NCI-H82 treated with DMSO at 0.1 percent for 48 hours (cell line): ENCODE results near the gene ESD.
A peak's percentile ranks its signal among the peaks of the same experiment; 100 is the strongest.
"Not testable (repeated sequence)": the region's sequence is repeated elsewhere in the genome, so short reads cannot be mapped to it uniquely, and the experiment has no call there.

Experiments
- DNase-seq: peaks from one replicate; lab custom pipeline; 2025; ENCODE audit not compliant: unreplicated experiment; lab: John Stamatoyannopoulos, UW

The ESD gene, protein sequence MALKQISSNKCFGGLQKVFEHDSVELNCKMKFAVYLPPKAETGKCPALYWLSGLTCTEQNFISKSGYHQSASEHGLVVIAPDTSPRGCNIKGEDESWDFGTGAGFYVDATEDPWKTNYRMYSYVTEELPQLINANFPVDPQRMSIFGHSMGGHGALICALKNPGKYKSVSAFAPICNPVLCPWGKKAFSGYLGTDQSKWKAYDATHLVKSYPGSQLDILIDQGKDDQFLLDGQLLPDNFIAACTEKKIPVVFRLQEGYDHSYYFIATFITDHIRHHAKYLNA

DNA sequence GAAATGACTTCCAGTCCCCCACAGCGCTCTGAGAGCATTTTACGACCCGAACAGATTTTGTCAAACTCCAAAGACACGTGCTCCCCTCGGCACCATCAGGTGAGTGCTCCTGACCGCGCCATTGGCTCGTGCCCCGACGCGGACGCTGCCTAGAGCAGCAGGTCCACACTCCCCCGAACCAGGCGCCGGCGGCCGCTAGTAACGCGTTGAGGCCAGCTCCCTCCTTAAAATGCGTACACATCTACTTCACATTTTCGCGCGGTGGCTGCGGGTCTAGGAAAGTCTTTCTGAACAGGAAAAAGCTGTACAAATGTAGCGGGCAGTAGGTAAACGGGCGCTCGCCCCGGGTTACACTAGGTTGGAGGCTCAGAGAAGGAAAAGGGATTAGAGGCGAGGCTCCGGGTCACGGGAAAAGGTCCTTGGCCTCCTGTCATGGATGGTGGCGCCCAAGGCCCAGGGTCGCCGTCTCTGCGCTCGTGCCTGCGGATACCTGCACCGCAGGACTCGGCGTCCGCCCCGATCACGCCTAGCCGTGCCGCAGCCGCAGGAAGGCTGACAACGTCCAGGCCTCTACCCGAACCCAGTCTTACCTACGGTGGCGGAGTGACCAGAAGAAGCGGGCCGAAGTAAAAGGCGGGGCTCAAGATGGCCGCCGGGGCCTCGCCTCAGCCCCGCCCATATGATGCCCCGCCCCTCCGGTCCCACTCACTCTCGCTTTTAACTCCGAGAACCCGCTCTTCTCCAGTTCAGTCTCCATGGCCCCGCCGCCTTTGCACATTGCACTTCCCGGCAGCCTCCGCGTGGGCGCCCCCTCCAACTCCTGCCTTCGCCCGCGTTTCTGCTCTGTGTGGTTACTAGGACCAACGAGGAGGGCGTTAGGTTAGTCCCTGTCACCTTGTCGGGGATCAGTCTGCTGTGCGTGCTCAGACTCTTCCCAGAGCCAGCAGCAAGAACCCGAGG is at the start of gene ESD:
Gene ESD, minus strand, starts transcription at position 647 of the 960 bp plus-strand sequence. CDS start 5,748 bp downstream, outside the sequence.
- DNase-seq = peak; percentile 97

DNA sequence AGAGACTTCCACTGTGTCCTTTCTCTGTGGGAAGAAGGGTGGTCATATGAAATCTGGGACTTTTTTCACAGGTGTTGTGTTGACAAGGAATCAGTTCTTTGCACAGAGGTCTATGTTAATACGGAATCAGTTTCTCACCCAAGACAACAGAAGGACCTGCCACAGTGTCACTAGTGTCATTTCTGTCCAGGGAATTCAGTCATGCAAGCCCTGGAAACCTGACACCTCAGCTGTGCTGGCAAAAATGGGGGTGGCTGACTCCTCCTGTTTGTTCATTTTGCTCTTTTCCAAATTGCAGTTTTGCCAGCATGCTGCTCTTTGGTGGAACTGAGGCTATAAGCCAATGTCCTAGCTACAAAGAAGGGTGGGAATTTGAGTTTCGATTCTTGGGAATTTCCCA is 49.8 kb upstream of the ESD start:
- no peak for DNase-seq

DNA sequence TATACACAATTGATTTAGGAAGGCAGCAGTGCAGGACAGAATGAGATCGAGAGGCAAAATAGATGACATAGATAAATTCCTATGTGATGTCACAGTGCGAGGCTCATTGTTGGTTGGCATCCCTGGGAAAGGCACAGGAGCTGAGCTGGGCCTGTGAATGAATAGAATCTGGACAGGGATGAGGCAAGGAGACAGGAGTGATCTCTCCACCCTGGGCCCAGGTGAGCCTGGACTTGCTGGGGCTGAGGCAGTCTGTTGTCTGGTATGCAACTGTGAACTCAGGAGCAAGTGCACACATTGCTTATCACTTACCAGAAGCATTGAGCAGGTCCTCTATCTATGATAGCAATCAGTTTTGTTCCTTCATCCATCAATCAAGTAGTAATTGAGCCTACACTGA is 48.2 kb upstream of the ESD start:
- no peak for DNase-seq

DNA sequence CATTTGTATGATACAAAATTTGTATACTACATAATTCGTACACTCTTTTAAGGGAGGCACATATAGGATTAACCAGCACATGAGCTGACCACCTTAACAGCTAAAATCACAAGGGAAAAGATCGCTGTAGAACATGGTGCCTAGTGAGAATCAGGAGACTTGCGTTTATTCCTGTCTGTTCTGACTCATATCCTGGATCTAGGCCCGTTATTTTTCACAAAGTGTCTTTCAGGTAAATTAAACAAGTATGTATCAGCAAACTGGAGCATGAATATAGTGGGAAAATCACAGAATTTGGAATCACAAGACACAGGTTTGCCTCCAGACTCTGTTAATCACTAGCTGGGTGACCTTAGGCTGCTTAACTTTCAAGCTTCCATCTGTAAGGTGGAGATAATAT is 47.5 kb upstream of the ESD start:
- DNase-seq = no peak

DNA sequence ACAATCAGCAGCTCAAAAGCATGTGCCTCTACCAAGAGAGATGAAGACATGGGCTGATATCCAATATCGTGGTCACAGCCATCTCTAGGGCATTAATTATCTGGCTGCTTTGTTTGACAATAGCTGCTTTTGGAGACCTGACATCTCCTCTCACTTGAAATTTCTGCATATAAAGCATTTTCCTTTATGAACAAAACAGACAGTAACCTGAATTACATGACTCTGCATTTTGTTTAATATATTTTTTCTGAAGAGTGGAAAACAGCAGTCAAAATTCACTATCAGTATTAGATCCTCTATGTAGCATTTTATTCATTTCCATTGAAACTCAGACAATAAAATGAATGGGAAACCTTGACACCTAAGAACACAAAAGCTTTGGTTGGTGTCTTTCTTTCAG is 42.4 kb upstream of the ESD start:
- no peak for DNase-seq

DNA sequence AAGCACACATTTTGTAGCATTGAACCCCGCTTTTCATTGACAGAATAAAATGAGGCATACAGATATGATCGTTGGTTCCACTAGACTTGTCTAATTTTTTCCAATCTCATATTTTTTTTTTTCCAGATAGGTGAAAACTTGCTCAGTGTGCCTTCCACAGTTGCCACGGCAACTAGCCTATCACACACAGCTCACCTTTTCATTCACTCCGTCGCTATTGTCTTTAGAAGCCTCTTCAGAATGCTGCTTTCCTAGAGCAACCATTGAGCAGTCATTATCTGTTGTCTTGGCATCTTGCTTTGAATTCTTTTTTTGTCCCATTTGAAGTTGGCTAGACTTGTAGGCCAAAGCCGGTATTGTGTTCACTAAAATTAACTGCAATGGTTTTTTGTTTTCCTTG is 37.7 kb upstream of the ESD start:
- no peak for DNase-seq

DNA sequence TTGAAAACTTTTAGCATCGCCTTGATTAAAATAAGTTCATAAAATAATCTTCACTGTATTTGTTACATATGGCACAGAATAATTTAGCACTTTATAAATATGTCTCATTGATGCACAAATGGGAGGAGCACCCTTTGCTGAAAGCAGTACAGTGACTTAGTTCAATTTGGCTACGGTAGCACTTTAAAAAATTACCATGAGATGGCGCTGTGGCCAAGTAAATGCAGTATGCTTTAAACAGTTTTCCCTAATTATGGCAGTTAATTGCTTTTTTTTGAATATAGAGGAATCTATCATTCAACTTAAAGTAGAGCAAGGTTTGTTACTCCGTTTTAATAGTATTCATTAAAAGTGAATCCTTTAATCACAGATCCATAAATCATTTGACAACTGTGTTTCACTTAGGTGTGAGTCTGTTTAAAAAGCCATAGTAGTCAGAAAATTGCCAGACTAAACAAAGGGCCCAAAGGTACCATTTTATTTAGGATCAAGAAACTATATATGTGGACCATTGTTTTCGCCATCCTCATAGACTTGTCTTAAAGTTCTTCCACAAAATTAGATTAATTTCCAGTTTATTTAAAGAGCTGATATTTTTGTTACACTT is 34.7 kb upstream of the ESD start:
- DNase-seq = peak; percentile 51

DNA sequence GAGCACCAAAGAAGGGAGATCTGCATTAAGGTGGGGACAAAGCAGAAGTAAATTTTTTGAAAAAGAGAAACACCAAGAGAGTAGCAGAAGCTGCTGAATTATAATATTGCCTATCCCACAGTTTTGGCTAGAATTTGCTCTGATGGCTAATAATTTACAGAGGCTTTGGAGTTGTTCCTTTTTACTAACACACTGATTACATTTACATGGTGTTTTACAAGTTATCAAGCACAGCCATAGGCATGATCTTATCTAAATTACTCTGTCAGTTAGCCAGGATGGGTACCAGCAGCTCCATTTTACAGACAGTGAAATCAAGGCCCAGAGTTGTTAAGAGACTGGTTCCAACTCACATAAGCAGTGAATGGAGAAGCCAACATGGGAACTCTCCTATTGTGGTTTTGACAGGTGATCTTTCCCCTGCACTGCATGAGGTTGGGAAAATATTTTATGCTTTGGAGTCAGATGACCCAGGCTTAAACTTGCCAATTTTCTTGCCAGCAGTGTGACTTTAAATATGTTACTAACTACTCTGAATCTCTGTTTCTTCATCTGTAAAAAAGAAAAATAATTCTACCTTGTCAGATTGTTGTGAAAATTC is 33.5 kb upstream of the ESD start:
- DNase-seq = no peak

DNA sequence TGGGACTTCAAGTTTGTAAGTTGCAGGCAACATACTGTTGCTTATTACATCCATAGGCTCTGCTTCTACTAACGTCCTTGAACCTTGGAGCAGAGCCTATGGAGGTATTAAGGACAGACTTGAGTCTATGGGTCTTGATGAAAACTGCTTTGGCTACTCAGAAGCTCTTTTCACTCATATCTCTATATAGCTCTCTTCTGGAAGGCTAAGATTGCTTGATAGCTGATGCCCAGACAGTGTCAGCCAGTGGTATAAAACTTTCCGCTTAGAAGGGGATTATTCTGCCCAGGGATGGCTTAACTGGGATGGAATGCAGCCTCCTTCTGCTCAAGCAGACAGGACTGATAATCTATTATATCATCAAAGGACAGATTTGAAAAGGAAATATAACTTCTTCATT is 25.6 kb upstream of the ESD start:
- DNase-seq = peak; percentile 28

DNA sequence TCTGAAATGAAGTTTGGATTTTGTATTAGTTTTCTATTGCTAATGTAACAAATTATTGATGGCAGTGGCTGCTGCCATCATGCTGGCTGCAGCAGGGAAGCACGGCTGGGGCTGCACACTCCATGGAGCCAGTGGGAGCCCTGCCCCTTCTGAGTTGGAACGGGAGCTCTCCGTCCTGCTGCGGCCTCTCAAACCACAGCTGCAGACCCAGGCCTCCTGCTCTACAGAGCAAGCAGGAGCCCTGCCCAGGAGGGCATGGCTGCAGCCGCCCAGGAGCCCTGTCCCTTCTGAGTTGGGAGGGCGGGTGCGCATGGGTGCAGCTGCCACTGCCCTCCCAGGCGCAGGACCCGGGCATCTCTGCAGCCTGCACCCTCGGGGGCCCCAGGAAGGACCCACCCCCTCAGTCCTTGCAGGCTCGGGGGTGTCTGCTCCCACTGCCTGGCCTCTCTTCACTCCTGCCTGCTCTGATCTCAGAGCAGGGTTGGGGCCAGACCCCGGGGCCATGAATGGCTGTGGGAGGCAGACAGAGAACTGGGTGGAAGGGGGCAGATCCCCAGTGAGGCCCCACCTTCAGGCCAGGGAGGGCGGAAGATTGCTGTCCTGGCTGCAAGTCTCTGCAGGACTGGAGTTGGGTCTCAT is 21.0 kb upstream of the ESD start:
- DNase-seq = no peak

DNA sequence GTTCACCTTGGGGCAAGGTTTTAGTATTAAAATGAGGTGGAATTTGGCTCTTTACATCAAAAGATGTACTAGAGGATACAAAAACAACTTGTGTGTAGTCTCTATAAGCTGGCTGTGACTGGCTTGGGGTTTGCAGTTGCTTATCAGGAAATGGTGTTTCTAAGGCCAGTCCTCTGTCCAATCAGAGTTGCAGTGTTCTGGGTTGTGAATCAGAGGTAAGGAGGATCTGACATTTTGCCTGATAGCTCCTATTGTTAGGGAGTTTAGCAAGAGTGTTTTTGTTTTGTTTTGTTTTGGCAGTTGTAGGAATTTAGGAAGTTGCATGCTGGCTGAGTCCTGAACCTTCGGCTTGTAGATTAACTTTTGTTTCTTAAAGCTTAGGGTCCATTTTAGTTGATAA is 20.1 kb upstream of the ESD start:
- no peak for DNase-seq

DNA sequence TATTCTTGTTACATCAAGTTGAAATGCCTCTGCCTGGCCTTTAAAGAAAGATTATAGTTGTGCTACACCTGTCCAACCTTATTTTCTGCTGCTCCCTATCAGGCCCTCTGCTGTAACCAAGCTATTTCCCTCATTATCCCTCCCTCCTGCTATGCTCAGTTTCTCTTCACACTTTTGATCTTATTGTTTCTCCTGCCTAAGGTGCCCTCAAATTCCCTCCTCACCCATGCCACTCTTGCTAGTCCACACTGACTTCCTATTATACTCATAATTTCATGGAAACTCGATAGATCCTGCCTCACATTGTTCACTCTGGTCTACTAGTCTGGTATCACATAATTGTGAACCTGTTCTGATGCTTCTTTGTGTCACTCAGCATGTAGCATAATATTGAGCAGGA is 19.4 kb upstream of the ESD start:
- no peak for DNase-seq

DNA sequence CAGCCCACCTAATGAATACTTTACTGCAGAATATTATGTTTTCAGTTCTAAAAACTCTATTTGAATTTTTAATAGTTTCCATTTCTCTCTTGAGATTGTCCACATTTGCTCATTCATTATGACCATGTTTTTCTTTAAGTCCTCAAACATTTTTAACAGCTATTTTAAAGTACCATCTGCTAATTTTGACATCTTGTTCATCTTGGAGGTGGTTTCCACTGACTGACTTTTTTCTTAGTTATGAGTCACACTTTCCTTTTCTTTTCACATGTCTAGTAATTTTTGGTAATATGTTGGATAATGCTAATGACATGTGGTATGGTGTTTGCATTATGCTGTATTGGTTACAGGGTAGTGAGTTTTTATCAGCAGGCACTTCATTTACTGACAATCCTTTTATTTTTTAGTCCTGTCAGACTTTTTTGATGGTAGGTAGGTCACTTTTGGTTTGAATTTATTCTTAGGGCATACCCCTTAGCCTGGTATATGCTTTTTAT is 15.4 kb upstream of the ESD start:
- no peak for DNase-seq

DNA sequence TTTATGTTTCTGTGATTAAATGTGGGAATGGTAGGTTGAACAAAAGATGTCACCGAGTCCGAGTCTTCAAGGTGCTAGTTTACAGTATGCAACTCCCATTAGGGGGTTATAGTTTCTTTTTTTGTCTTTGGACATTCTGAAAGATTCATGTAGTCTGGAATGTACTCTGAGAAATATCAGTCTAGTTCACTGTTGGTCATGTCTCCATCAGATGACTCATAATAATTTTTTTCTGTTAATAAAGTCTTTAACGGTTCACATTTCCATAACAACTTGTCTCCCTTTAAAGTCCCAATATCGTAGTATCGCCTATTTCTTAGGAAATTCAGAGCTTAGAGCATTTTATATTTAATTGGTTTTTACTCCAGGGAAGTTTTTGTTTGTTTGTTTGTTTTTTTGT is 13.5 kb upstream of the ESD start:
- no peak for DNase-seq

DNA sequence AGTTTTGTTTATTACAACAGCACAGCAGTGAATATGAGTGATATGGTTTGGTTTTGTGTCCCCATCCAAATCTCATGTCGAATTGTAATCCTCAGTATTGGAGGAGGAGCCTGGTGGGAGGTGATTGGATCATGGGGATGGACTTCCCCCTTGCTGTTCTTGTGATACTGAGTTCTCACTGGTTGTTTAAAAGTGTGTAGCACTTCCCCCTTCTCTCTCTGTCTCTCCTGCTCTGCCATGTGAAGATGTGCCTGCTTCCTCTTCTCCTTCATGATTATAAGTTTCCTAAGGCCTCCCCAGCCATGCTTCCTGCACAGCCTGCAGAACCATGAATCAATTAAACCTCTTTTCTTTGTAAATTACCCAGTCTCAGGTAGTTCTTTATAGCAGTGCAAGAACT is 8.0 kb upstream of the ESD start:
- DNase-seq = not testable (repeated sequence)

DNA sequence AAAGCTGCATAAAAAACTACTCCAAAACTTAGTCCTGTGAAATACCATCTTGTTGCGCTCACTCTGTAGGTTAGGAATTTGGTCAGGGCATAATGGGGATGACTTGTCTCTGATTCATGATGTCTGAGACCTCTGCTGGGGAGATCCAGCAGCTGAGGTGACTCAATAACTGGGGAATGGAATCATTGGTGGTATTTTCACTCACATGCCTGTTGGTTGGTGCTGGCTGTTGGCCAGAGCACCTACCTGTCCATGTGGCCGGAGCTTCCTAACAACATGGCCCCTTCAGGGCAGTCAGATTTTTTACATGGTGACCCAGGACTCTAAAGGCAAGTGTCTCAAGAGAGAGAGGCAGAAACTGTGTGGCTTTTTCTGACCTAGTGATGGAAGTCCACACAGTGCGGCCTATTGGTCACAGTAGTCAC is 7.4 kb upstream of the ESD start:
- no peak for DNase-seq

DNA sequence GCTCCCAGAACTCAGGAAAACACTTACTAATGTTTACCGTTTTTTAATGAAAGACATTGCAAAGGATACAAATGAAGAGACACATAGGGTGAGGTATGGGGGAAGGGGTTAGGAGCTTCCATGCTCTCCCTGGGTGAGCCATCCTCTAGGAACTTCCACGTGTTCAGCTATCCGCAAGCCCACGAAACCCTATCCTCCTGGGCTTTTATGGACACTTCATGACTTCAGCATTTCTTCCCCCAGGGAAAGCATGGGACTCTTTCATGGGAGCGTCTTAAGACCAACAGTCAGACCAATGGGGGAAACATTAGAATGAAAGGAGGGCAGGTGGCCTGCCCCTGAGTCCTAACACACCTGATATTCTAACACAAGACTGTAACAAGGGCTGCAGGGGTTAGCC is 6.6 kb upstream of the ESD start:
- DNase-seq = no peak

DNA sequence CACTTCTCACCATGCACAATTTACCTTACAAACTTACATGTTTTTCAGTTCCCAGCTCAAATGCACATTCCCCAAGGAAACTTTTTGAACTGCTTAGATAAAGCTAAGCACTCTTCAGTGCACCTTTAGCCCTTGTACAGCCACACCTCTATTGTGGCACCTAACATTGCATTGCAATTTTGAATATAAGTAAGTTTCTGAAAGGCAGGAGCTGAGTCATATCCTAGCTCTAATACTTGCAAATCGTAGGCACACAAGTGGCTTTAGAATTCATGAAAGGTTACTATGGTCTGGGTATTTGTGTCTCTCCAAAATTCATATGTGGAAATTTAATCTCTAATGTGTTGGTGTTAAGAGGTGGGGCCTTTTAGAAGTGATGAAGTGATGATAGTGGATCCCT is 4.9 kb upstream of the ESD start:
- DNase-seq = no peak

DNA sequence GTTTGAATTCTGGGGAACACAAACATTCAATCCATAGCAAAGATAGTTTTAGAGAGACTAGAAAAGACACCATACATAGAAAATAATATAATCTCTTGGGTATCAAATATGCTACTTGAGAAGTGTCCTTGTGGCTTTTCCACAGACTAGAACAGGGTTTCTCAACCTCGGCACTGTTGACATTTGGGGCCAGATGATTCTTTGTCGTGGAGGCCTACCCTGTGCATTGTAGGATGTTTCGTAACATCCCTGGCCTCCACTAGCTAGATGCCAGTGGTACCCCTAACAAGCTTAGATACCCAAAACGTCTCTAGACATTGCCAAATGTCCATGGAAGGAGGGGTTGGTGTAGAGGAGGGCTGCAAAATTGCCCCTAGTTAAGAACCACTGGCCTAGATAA is 2.2 kb upstream of the ESD start:
- DNase-seq = no peak

DNA sequence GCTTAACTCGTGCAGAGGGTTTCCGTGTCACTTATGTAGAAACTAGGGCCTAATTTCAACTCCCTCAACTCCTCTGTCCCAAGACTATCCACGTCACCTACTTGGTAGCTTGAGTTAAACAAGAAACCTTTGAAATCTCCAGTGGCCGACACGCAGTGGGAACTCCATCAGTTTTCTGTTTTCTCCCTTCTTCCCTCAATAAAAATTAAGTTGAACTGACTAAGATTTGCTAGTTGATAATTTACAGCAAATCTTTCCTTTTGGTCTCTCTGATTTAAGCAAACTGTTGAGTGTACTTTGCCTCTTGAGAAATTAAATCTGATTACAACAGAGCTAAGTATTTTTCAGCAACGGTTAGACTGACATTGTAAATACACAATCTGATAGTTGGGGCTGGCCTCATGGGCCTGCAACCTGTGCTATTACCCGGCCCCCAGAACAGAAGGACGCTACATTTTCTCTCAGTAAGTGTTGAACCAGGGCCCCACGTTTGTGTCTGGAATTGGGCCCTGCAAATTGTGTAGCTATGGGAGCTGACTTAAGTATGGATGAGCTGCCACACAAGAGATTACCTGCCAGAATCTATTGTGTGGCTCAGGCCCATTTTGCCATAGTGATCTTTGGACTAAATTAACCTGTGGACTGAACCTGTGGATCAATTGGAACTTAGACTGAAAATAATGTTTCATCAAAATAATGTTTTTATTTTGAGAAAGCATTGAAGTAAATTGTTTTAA is 708 bp upstream of the ESD start:
- peak; percentile 29 for DNase-seq
